Body of pancreas (tissue), 4 donors: ENCODE measurements around the gene KLHL28. TPM values are rescaled to one million over a fixed set of nuclear protein-coding genes. Genes with fewer than 3 reads are reported as not detected.

ENCODE experiments used
- ATAC-seq: fragments of 150-250 bp; one replicate; pipeline ENCODE4 v1.9.1; 2016
- DNase-seq, 4 donors: peaks; one replicate each; pipeline ENCODE4 v3.0.0-alpha.2; 2019
- H3K27ac ChIP-seq, 4 donors: fragments of 200-600 bp; sonication (generic); 1 replicate in 3 of 4; 2 replicates in 1 of 4; pipeline versions ENCODE4 v1.5.1 to v1.6.1; 2016 to 2019; ENCODE audit warnings: mild to moderate bottlenecking in 1 of 4, mixed read lengths in 1 of 4, moderate library complexity in 1 of 4
- H3K27me3 ChIP-seq, 2 donors: fragments of 200-600 bp; sonication (generic); one replicate each; pipeline ENCODE4 v1.6.0; 2016; ENCODE audit warnings: mild to moderate bottlenecking in 1 of 2
- H3K36me3 ChIP-seq, 2 donors: fragments of 200-600 bp; sonication (generic); replicated peaks in 1 of 2; 2 replicates each; pipeline ENCODE4 v1.5.1; 2016; ENCODE audit warnings: low read depth in 2 of 2; ENCODE audit not compliant: insufficient read depth in 1 of 2
- H3K4me1 ChIP-seq: fragments of 200-600 bp; sonication (generic); one replicate; pipeline ENCODE4 v1.6.0; 2016
- H3K4me3 ChIP-seq, 2 donors: fragments of 200-600 bp; sonication (generic); 1 replicate in 1 of 2; 2 replicates in 1 of 2; pipeline ENCODE4 v1.5.1; 2016 to 2019
- H3K9me3 ChIP-seq, 3 donors: fragments of 200-600 bp; sonication (generic); 1 replicate in 2 of 3; 2 replicates in 1 of 3; pipeline ENCODE4 v1.5.1; 2016
- POLR2A ChIP-seq, 3 donors: fragments of 450-650 bp; IDR thresholded peaks; one replicate each; pipeline ENCODE4 v1.6.1; 2016; ENCODE audit warnings: antibody characterized with exemption in 3 of 3, mild to moderate bottlenecking in 2 of 3
- WGBS, 2 donors: methylation state at CpG; one replicate each; pipeline ENCODE4 v1.1.5; 2017; 5-methylcytosine and 5-hydroxymethylcytosine counted together
- intact Hi-C: fragments of 100-400 bp; cut with DNase I; formaldehyde crosslinking; loops from one replicate; pipeline ENCODE4 v1.15.1; 2023
- total RNA-seq, 2 donors: library from RNA; depleted of rRNA; stranded (reverse); fragments of >200 nt; gene quantifications; one replicate each; pipeline ENCODE4 v1.1.0, GENCODE V29; 2016
- TF ChIP-seq, protein P1 (sequence below), 7 experiments: fragments of 450-650 bp in 4 of 7; fragments of 200-600 bp in 3 of 7; sonication (generic) in 3 of 7; IDR thresholded peaks; one replicate each; pipeline ENCODE4 v1.5.1; 2016 to 2019; ENCODE audit warnings: antibody characterized with exemption in 7 of 7

KLHL28 gene
- total RNA-seq, 2 donors from 2014 or later: 5.9 to 8.0 TPM

DNA sequence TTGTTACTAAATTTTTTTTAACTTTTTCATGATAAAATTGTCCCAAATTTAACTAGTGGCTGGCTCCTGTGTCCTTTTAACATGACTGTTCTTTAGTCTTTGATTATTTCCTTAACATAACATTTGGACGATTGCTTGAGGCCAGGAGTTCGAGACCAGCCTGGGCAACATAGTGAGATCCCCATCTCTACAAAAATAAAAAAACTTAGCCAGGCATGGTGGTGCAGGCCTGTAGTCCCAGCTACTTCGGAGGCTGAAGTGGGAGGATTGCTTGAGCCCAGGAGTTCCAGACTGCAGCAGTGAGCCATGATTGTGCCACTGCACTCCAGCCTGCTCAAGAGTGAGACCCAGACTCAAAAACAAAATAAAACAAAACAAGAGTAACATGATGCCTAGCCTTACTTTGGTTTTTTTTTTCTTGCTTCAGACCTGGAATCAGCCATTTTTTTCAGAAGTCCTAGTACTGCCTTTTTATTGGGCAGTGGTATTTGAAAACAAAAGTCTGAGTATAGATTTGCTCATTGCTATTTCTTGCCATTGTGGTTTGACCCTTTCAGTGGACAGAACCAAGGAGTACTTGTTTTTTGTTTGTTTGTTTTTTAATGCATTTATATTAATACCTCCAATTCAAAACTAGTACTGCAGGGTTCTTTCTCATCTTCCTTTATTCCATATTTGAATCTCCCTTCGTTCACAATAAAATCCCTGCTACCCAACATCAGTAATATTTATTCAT is 5.0 kb upstream of the KLHL28 start:
- no peak for DNase-seq
- TF ChIP-seq, protein P1, sequence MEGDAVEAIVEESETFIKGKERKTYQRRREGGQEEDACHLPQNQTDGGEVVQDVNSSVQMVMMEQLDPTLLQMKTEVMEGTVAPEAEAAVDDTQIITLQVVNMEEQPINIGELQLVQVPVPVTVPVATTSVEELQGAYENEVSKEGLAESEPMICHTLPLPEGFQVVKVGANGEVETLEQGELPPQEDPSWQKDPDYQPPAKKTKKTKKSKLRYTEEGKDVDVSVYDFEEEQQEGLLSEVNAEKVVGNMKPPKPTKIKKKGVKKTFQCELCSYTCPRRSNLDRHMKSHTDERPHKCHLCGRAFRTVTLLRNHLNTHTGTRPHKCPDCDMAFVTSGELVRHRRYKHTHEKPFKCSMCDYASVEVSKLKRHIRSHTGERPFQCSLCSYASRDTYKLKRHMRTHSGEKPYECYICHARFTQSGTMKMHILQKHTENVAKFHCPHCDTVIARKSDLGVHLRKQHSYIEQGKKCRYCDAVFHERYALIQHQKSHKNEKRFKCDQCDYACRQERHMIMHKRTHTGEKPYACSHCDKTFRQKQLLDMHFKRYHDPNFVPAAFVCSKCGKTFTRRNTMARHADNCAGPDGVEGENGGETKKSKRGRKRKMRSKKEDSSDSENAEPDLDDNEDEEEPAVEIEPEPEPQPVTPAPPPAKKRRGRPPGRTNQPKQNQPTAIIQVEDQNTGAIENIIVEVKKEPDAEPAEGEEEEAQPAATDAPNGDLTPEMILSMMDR (IDR thresholded peaks at IDR 0.05): no peak
- no peak for TF ChIP-seq POLR2A (IDR thresholded peaks at IDR 0.05)
- intact Hi-C loops: no loop called here
- no peak for ATAC-seq
- no peaks in the 10 kb centered on the region for H3K9me3 ChIP-seq
- no peaks in the 10 kb centered on the region for H3K36me3 ChIP-seq
- H3K27me3 ChIP-seq: no peaks in the 10 kb centered on the region
- WGBS, 2 donors: 72 to 74% methylated on average over 4 of the region's 4 CpGs
- H3K27ac ChIP-seq: no peak overlapping the region
- peaks cover 28% of the 10 kb centered on the region for H3K4me1 ChIP-seq
- H3K4me3 ChIP-seq: no peak overlapping the region

DNA sequence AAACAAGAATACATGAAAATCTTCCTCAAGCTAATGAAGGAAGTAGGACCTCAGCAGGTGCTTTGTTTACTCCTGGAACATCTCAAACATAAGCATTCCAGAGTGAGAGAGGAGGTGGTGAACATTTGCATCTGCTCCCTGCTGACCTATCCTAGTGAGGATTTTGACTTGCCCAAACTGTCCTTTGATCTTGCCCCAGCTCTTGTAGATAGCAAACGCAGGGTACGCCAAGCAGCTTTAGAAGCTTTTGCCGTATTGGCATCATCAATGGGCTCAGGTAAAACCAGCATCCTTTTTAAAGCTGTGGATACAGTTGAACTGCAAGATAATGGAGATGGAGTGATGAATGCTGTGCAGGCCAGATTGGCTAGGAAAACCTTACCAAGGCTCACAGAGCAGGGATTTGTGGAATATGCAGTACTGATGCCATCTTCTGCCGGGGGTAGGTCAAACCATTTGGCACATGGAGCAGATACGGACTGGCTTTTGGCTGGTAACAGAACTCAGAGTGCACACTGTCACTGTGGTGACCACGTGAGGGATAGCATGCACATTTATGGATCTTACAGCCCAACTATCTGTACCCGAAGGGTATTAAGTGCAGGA is 2.1 kb upstream of the KLHL28 start:
- WGBS, 2 donors: 2 to 14% methylated on average over 7 of the region's 7 CpGs
- no peak overlapping the region for H3K27ac ChIP-seq
- intact Hi-C loops: no loop called here

DNA sequence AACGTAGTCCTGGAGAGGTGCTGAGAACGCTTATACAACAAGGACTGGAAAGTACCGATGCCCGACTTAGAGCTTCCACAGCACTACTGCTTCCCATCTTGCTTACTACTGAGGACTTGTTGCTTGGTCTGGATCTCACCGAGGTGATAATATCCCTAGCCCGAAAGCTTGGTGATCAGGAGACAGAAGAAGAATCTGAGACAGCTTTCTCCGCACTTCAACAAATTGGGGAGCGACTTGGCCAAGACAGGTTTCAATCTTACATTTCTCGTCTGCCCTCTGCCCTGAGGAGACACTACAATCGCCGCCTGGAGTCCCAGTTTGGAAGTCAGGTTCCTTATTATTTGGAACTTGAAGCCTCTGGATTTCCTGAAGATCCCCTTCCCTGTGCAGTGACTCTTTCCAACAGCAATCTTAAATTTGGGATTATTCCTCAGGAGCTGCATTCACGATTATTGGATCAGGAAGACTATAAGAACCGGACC is 1.3 kb upstream of the KLHL28 start:
- Histone ChIP-seq H3K9me3 (no peaks in the 10 kb centered on the region), H3K4me1 (peaks cover 40% of the 10 kb centered on the region), H3K27me3 (no peaks in the 10 kb centered on the region), H3K27ac (peak overlapping the region in 3 of 4 donors; percentile 75 to 95 (median 94)), H3K4me3 (peak overlapping the region in 1 of 2 donors; percentile 73), H3K36me3 (no peaks in the 10 kb centered on the region)
- no peak for DNase-seq
- intact Hi-C loops: no loop called here
- 6 to 14% methylated on average over 13 of the region's 13 CpGs for WGBS, 2 donors
- TF ChIP-seq POLR2A (IDR thresholded peaks at IDR 0.05): no peak
- TF ChIP-seq, protein P1 (IDR thresholded peaks at IDR 0.05): no peak
- no peak for ATAC-seq

More for the DNA sequence above, 2.1 kb upstream of the KLHL28 start:
- no peaks in the 10 kb centered on the region for H3K36me3 ChIP-seq
- TF ChIP-seq, protein P1 (IDR thresholded peaks at IDR 0.05): no peak
- no peak for TF ChIP-seq POLR2A (IDR thresholded peaks at IDR 0.05)
- no peaks in the 10 kb centered on the region for H3K27me3 ChIP-seq
- peaks cover 41% of the 10 kb centered on the region for H3K4me1 ChIP-seq
- no peak for ATAC-seq
- H3K4me3 ChIP-seq: peak overlapping the region in 1 of 2 donors; percentile 73
- no peaks in the 10 kb centered on the region for H3K9me3 ChIP-seq
- no peak for DNase-seq

DNA sequence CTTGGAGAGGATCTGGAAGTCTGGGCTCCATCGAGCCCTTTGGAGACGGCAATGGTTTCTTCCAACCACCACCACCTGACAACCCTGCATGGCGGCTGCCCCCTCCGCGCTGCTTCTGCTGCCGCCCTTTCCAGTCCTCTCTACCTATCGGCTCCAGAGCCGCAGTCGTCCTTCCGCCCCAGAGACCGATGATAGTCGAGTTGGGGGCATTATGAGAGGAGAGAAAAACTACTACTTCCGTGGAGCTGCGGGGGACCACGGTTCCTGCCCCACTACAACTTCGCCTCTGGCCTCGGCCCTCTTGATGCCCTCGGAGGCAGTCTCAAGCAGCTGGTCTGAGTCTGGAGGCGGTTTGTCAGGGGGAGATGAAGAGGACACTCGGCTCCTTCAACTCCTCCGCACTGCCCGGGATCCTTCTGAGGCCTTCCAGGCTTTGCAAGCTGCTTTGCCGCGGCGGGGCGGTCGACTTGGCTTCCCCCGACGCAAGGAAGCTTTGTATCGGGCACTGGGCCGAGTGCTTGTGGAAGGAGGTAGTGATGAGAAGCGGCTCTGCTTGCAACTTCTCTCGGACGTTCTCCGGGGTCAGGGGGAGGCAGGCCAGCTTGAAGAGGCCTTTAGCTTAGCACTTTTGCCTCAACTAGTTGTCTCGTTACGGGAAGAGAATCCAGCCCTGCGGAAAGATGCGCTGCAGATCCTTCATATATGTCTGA is 742 bp upstream of the KLHL28 start:
- H3K27ac ChIP-seq: peak overlapping the region; percentile 18 to 95 (median 84)
- intact Hi-C loops: no loop called here
- TF ChIP-seq POLR2A (IDR thresholded peaks at IDR 0.05): no peak
- TF ChIP-seq, protein P1 (IDR thresholded peaks at IDR 0.05): peak in 1 of 7 experiments; percentile 9

More for the DNA sequence above, 742 bp upstream of the KLHL28 start:
- Histone ChIP-seq H3K4me3 (peak overlapping the region; percentile 39 to 73), H3K36me3 (no peaks in the 10 kb centered on the region), H3K27me3 (no peaks in the 10 kb centered on the region), H3K9me3 (no peaks in the 10 kb centered on the region), H3K4me1 (peaks cover 40% of the 10 kb centered on the region)
- WGBS, 2 donors: 2 to 3% methylated on average over 21 to 39 of the region's 39 CpGs
- ATAC-seq (peak; percentile 41), DNase-seq (peak; percentile 50 to 59 (median 54))
